ENCODE measurements around the gene PTPRD. TPM values are rescaled to one million over a fixed set of nuclear protein-coding genes. Genes with fewer than 3 reads are reported as not detected.

PTPRD gene
- total RNA-seq, 3 donors from 2014 or later (not counting 1 experiment from before 2014, with no cell fraction given), result 0.05 to 0.68 TPM; not detected in 1

DNA sequence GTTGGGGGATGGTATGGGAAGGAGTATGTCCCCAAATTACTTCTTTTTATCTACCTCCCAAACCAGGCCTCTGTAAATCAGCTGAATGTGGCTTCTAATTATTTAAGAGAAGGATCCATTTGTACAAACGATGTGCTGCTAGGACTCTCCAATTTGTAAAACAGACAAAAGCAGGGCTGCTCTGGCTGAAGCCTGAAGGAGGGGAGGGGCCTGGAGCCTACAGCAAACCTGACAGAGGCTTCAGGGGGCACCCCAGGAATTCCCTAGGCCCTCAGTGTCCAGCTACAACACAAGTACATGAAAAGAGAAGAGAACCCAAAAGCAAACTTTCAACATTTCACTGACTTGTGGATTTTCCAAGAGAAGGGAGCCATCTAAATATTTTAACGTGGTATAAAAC, 1873.9 kb downstream of the PTPRD start:
- Mint-ChIP-seq H3K36me3 (no peaks in the 10 kb centered on the region), H3K27me3 (ENCODE audit: low read depth in 2 of 2) (peaks cover 0 to 8% of the 10 kb centered on the region in 2 donors), H3K4me3 (no peak overlapping the region), H3K4me1 (no peaks in the 10 kb centered on the region), H3K9me3 (no peaks in the 10 kb centered on the region), H3K27ac (no peak overlapping the region)
- TF ChIP-seq, protein P1, sequence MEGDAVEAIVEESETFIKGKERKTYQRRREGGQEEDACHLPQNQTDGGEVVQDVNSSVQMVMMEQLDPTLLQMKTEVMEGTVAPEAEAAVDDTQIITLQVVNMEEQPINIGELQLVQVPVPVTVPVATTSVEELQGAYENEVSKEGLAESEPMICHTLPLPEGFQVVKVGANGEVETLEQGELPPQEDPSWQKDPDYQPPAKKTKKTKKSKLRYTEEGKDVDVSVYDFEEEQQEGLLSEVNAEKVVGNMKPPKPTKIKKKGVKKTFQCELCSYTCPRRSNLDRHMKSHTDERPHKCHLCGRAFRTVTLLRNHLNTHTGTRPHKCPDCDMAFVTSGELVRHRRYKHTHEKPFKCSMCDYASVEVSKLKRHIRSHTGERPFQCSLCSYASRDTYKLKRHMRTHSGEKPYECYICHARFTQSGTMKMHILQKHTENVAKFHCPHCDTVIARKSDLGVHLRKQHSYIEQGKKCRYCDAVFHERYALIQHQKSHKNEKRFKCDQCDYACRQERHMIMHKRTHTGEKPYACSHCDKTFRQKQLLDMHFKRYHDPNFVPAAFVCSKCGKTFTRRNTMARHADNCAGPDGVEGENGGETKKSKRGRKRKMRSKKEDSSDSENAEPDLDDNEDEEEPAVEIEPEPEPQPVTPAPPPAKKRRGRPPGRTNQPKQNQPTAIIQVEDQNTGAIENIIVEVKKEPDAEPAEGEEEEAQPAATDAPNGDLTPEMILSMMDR (IDR thresholded peaks at IDR 0.05), result no peak
- H3K36me3 ChIP-seq (ENCODE audit: control insufficient read depth, insufficient read depth, low read length), result no peaks in the 10 kb centered on the region
- H3K9me3 ChIP-seq (ENCODE audit: control insufficient read depth, insufficient read depth, low read length), result no peaks in the 10 kb centered on the region
- H3K27ac ChIP-seq (ENCODE audit: low read length), result no peak overlapping the region
- H3K27me3 ChIP-seq (ENCODE audit: control insufficient read depth, insufficient read depth, low read length), result no peaks in the 10 kb centered on the region
- WGBS (ENCODE audit: insufficient coverage), result 73% methylated on average over 1 of the region's 2 CpGs
- ATAC-seq (no peak), DNase-seq (no peak)
- H3K4me1 ChIP-seq (ENCODE audit: control insufficient read depth, insufficient read depth, low read length), result no peaks in the 10 kb centered on the region
- intact Hi-C loops (cut with micrococcal nuclease), result no loop called here
- H3K4me3 ChIP-seq (ENCODE audit: low read length), result no peak overlapping the region

DNA sequence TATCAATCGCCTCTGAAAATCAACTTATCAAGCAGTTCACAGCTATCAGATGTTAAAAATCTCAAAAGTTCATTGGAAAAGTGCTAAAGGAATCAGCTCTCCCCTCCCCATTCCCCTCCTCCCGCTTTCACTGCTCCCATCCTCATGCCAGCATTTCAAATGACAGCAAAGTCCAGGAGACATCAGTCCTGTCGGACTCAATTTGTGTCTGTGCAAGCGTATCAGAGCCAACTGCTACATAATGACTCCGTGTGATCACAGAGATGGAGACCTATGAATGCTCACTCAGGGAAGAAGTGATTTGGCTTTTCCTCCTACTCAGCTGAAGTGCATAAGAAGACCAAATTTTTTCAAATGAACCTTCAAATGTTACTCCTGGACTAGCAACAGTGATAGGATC, 1876.0 kb downstream of the PTPRD start:
- H3K4me3 ChIP-seq (ENCODE audit: low read length), result no peak overlapping the region
- Mint-ChIP-seq H3K9me3 (no peaks in the 10 kb centered on the region), H3K27me3 (ENCODE audit: low read depth in 2 of 2) (peaks cover 0 to 14% of the 10 kb centered on the region in 2 donors), H3K36me3 (no peaks in the 10 kb centered on the region), H3K27ac (no peak overlapping the region), H3K4me1 (no peaks in the 10 kb centered on the region), H3K4me3 (no peak overlapping the region)
- no peaks in the 10 kb centered on the region for H3K36me3 ChIP-seq (ENCODE audit: control insufficient read depth, insufficient read depth, low read length)
- intact Hi-C loops (cut with micrococcal nuclease), result no loop called here
- no peaks in the 10 kb centered on the region for H3K27me3 ChIP-seq (ENCODE audit: control insufficient read depth, insufficient read depth, low read length)
- 86% methylated on average over 5 of the region's 5 CpGs for whole genome bisulfite sequencing (ENCODE audit: insufficient coverage)
- TF ChIP-seq, protein P1 (IDR thresholded peaks at IDR 0.05), result no peak
- H3K4me1 ChIP-seq (ENCODE audit: control insufficient read depth, insufficient read depth, low read length), result no peaks in the 10 kb centered on the region
- no peak overlapping the region for H3K27ac ChIP-seq (ENCODE audit: low read length)
- no peak for ATAC-seq
- H3K9me3 ChIP-seq (ENCODE audit: control insufficient read depth, insufficient read depth, low read length), result no peaks in the 10 kb centered on the region
- no peak for DNase-seq

GRCh38 chr9:8734760-8735159, 1878.0 kb downstream of the PTPRD start:
- H3K4me3 Mint-ChIP-seq, result no peak overlapping the region
- H3K27ac Mint-ChIP-seq, result no peak overlapping the region
- H3K4me1 Mint-ChIP-seq, result no peaks in the 10 kb centered on the region
- H3K27ac ChIP-seq (ENCODE audit: low read length), result no peak overlapping the region
- H3K36me3 ChIP-seq (ENCODE audit: control insufficient read depth, insufficient read depth, low read length), result no peaks in the 10 kb centered on the region
- WGBS (ENCODE audit: insufficient coverage), result 85% methylated on average over 5 of the region's 5 CpGs
- TF ChIP-seq, protein P1 (IDR thresholded peaks at IDR 0.05), result no peak
- no peaks in the 10 kb centered on the region for H3K4me1 ChIP-seq (ENCODE audit: control insufficient read depth, insufficient read depth, low read length)
- H3K9me3 ChIP-seq (ENCODE audit: control insufficient read depth, insufficient read depth, low read length), result no peaks in the 10 kb centered on the region
- H3K27me3 Mint-ChIP-seq (ENCODE audit: low read depth in 2 of 2), result peaks cover 0 to 14% of the 10 kb centered on the region in 2 donors
- DNase-seq, result no peak
- no peaks in the 10 kb centered on the region for H3K9me3 Mint-ChIP-seq
- intact Hi-C loops (cut with micrococcal nuclease), result no loop called here
- H3K4me3 ChIP-seq (ENCODE audit: low read length), result no peak overlapping the region
- ATAC-seq, result no peak
- no peaks in the 10 kb centered on the region for H3K27me3 ChIP-seq (ENCODE audit: control insufficient read depth, insufficient read depth, low read length)
- no peaks in the 10 kb centered on the region for H3K36me3 Mint-ChIP-seq
